ENCODE measurements around the gene ANO4.
A peak's percentile ranks its signal among the peaks of the same experiment; 100 is the strongest.

The ANO4 gene

DNA sequence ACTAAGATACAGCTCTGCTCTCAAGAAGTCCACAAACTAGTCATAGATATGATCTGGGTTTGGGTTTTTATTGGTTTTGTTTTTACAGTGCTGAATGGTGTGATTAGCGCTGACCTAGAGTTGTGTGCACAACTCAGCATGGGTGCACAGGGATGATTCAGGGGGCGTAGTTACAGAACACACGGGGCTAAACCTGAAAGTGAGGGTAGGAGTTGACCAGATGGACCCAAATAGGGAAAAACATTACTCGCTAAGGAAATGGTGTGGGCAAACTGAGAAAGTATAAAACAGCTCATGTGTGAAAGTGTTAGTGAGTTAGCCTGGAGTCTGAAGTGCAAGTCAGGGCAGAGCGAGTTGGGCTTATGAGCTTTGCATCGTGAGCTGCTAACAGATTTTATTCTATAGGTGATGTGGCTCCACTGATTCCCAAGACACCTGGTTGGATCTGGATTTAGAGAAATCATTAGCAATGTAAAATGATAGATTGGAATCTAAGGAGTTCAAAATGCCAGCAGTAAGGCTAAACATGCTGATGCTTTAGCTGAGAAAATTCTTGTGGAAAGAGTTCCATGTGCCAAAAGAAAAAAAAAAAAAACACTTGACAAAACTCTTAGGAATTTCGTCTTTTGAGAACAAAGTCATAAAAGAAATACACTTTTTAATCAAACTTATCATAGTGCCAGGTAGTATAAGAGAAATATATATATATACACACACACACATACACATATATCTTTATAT is 280.5 kb downstream of the ANO4 start:
- H3K27ac ChIP-seq, result no peak overlapping the region
- H3K4me3 ChIP-seq, result no peak overlapping the region
- DNase-seq (ENCODE audit: low spot score), result no peak
- TF ChIP-seq, protein P1, sequence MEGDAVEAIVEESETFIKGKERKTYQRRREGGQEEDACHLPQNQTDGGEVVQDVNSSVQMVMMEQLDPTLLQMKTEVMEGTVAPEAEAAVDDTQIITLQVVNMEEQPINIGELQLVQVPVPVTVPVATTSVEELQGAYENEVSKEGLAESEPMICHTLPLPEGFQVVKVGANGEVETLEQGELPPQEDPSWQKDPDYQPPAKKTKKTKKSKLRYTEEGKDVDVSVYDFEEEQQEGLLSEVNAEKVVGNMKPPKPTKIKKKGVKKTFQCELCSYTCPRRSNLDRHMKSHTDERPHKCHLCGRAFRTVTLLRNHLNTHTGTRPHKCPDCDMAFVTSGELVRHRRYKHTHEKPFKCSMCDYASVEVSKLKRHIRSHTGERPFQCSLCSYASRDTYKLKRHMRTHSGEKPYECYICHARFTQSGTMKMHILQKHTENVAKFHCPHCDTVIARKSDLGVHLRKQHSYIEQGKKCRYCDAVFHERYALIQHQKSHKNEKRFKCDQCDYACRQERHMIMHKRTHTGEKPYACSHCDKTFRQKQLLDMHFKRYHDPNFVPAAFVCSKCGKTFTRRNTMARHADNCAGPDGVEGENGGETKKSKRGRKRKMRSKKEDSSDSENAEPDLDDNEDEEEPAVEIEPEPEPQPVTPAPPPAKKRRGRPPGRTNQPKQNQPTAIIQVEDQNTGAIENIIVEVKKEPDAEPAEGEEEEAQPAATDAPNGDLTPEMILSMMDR (IDR thresholded peaks at IDR 0.05), result no peak

DNA sequence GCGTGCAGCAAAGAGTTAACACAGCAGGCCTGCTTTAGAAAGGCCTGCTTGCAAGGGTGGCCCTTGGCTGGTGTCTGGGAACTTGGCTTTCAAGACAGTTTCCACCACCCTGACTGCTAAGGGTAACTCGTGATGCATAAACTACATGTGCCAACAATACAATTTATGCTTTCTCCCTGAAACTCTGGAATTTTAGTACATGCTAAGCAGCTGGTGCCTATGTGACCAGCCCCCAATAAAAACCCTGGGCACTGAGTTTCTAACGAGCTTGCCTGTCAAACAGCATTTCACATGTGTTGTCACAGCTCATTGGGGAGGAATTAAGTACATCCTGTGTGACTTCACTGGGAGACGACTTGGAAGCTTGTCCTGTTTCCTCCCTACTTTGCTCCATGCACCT is 282.3 kb downstream of the ANO4 start:
- no peak overlapping the region for H3K4me3 ChIP-seq
- DNase-seq (ENCODE audit: low spot score), result no peak
- H3K27ac ChIP-seq, result peak overlapping the region in 1 of 2 donors; percentile 27
- TF ChIP-seq, protein P1 (IDR thresholded peaks at IDR 0.05), result no peak

DNA sequence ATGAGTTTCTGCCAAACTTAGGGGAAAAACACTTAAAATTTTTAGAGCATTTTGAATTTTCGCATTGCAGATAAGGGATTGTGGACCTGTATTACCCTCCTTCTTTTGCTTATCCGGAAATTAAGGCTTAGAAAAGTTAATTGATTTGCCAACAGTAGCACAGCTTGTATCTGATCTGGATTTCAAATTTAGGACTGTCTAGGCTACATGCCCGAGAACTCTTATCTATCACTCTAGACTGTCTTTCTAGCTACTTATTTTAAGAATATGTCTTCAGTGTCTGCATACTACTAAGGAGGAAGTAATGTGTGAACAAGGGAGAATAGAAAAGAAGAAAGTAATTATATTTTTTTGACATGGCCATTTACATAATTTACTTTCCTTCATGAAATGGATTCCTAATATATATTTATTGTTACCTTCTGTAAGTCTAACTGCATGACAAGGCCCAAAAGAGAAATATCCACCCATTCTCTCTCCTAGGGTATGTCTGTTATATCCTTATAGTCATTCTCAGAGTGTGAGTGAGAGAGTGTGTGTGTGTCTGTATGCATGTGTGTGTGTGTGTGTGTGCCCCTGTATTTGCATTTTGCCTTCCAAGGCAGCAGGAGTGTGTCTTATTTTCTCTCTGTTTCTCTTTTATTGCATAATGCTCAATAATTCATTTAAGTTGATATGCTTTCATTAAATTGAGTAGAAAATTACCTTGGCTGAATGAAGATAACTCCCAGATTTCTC is 283.4 kb downstream of the ANO4 start:
- TF ChIP-seq, protein P1 (IDR thresholded peaks at IDR 0.05), result no peak
- Histone ChIP-seq H3K4me3 (no peak overlapping the region), H3K27ac (peak overlapping the region in 1 of 2 donors; percentile 27)
- DNase-seq (ENCODE audit: low spot score), result no peak

DNA sequence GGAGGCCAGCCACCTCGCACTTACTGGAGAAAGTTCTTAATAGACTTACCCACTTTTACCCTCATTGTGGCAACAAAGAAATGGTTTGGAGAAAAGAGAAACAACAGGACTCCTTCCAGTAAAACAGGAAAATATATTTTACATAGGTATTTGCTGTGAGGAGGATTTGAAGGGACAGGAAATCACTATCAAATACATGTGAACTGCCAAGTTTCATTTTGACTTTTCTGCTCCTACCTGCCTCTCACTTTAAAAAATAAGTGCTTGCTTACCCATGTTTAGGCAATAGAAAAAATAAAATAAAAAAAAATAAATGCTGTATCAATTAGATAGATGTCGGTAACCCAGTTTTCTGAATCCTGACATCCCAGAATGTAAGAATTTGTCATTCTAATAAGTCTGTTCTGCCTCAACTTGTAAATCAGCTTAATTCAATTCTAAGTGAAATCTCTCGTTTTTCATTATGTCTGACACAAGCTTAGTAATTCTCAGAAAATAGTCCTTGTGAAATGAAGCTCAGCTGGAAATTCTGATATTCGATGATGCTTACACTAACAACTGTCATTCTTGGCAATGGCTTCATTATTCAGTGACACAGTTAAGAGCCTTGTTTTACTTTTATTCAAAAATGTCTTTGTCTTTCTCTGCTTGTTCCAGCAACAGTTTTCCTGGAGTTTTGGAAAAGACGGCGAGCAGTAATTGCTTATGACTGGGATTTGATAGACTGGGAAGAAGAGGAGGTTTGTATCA is 284.1 kb downstream of the ANO4 start:
- no peak for DNase-seq (ENCODE audit: low spot score)
- H3K4me3 ChIP-seq, result no peak overlapping the region
- no peak overlapping the region for H3K27ac ChIP-seq

DNA sequence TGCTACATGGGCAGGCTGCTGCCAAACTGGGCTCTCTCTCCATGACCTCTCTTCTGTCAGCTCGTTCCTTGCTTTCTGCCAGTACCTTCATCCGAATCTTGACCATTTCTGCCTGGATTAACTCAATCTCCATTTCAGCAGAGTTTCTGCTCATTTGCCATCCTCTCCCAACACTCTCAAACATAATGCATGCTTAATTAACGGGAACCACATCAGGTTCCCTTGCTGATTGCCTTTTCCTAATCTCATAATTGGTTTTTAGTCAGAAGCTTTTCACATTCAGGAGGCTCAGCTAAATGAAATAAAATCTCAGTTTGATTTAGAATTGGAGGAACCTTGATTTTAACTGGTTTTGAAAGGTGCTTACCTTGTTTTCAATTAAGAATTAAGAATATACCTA is 288.1 kb downstream of the ANO4 start:
- no peak overlapping the region for H3K4me3 ChIP-seq
- no peak overlapping the region for H3K27ac ChIP-seq
- no peak for DNase-seq (ENCODE audit: low spot score)
- TF ChIP-seq, protein P1 (IDR thresholded peaks at IDR 0.05), result no peak

More for the DNA sequence above, 284.1 kb downstream of the ANO4 start:
- TF ChIP-seq, protein P1 (IDR thresholded peaks at IDR 0.05), result no peak

DNA sequence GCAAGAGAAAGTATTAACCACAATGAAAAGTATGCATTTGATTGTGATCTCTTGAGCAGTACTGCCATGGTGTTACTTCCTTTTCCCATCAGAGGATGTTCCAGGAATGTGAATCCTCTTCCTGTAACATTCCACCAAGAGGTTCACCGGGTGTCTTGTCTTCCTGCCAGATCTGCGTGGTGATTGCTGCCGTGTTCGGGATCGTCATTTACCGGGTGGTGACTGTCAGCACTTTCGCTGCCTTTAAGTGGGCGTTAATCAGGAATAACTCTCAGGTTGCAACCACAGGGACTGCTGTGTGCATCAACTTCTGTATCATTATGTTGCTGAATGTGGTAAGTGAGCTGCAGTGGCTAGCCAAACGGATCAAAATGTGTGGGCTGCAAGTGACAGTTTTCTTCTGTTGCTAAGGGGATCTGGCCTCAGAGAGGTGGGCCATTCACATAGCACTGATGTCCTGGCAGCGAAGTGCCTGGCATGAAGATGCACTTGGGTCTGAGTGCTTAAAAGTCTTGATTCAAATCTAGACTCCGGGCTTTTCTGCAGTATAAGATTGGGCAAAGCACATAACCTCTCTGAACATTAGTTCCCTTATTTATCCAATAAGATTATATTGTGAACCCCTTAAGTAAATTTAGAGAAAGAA is 292.0 kb downstream of the ANO4 start:
- Histone ChIP-seq H3K4me3 (no peak overlapping the region), H3K27ac (no peak overlapping the region)
- TF ChIP-seq, protein P1 (IDR thresholded peaks at IDR 0.05), result no peak
- DNase-seq (ENCODE audit: low spot score), result no peak

Measured in coronary artery (tissue), 2 donors.